ENCODE measurements around the gene SDF2L1. TPM values are rescaled to one million over a fixed set of nuclear protein-coding genes. Genes with fewer than 3 reads are reported as not detected.

SDF2L1 gene
- total RNA-seq, 4 donors from 2014 or later: 1.8 to 22.4 (median 11.3) TPM

DNA sequence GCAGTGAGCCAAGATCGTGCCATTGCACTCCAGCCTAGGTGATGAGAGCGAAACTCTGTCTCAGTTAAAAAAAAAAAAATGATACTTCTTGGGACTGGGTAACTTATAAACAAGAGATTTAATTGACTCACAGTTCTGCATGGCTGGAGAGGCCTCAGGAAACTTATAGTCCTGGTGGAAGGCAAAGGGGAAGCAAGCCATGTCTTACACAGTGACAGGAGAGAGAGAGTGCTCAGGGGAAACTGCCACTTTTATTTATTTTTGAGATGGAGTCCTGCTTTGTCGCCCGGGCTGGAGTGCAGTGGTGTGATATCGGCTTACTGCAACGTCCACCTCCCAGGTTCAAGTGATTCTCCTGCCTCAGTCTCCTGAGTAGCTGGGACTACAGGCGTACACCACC, 8.2 kb downstream of the SDF2L1 start:
- Histone ChIP-seq H3K4me3 (no peak overlapping the region), H3K9me3 (no peaks in the 10 kb centered on the region), H3K4me1 (peaks cover 0 to 7% of the 10 kb centered on the region in 2 donors), H3K27me3 (no peaks in the 10 kb centered on the region), H3K36me3 (no peaks in the 10 kb centered on the region), H3K27ac (no peak overlapping the region)
- intact Hi-C loops (cut with DNase I; ENCODE audit: low total_unique reads): no loop called here
- no peak for DNase-seq
- no peak for TF ChIP-seq POLR2A (IDR thresholded peaks at IDR 0.05)
- TF ChIP-seq CTCF (IDR thresholded peaks at IDR 0.05): no peak

DNA sequence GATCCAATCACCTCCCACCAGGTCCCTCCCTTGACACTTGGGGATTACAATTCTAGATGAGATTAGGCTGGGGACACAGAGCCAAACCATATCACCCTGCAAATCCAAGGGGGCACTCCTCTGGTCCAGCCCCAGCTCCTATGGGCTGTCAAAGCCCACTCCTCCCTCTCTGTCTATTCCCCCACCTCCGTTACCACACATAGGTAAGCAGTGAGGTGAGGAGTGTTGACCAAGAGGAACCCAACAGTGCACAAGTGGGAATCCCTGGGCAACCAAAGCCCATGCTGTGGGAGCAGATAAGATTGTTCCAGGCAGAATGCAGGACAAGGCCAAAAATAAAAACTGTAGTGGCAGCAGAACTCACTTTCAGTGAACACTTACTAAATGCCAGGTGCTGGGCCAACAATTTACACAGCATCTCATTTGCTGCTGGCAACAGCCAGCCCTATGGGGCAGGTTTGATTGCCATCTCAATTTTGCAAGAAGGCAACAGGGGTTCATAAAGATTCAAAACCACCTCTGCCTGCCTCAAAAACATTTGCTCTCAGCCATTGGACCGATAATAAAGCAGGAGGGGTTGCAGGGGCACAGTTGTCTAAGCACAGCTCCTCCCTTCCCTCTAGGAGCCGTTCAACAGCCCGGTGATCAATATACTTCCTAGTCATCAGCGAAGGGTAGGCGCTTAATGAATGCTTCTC, 8.9 kb downstream of the SDF2L1 start:
- Histone ChIP-seq H3K36me3 (no peaks in the 10 kb centered on the region), H3K27ac (no peak overlapping the region), H3K4me3 (no peak overlapping the region), H3K27me3 (no peaks in the 10 kb centered on the region), H3K9me3 (no peaks in the 10 kb centered on the region), H3K4me1 (peaks cover 0 to 7% of the 10 kb centered on the region in 2 donors)
- intact Hi-C loops (cut with DNase I; ENCODE audit: low total_unique reads): no loop called here
- no peak for TF ChIP-seq CTCF (IDR thresholded peaks at IDR 0.05)
- DNase-seq: no peak

- TF ChIP-seq CTCF (IDR thresholded peaks at IDR 0.05) (no peak), POLR2A (IDR thresholded peaks at IDR 0.05) (no peak)
- intact Hi-C loops (cut with DNase I; ENCODE audit: low total_unique reads): no loop called here
- Histone ChIP-seq H3K9me3 (no peaks in the 10 kb centered on the region), H3K27me3 (no peaks in the 10 kb centered on the region), H3K4me1 (peaks cover 0 to 7% of the 10 kb centered on the region in 2 donors), H3K27ac (no peak overlapping the region), H3K36me3 (no peaks in the 10 kb centered on the region), H3K4me3 (peak overlapping the region; percentile 44 to 46)
- no peak for DNase-seq
Measured at GRCh38 chr22:21651521-21652009, 9.5 kb downstream of the SDF2L1 start.

DNA sequence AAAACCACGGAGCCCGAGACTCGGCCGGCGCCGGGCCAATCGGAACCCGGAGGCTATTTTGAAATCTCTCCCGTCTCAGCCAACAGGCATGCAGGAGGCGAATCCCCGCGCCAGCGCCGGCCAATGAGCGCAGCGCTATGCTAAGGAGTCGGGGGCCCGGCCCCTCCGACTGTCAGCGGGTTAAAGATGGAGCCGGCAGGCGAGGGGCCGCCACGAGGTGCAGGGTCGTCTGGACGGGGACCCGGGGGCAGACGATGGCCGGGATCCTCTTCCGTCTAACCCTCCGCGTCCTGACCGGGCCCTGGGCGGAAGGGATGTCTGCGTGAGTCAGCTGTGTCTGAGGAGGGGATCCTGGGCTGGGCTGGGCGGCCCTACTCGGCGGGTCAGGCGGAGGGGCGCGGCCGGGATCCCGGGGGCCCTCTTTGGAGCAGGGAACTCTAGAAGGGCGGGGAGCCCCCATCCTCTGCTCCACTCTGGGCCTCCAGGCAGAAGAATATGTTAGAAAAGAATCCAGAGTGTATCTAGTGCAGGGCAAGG, 10.0 kb downstream of the SDF2L1 start:
- intact Hi-C loops (cut with DNase I; ENCODE audit: low total_unique reads): no loop called here
- Histone ChIP-seq H3K4me3 (peak overlapping the region; percentile 44 to 46), H3K27me3 (no peaks in the 10 kb centered on the region), H3K27ac (no peak overlapping the region), H3K36me3 (no peaks in the 10 kb centered on the region), H3K9me3 (no peaks in the 10 kb centered on the region), H3K4me1 (peaks cover 0 to 7% of the 10 kb centered on the region in 2 donors)
- DNase-seq: peak; percentile 81 to 84
- TF ChIP-seq CTCF (IDR thresholded peaks at IDR 0.05) (no peak), POLR2A (IDR thresholded peaks at IDR 0.05) (no peak)

All from uterus (tissue), 4 donors.